ENCODE data around the gene SLC4A1AP. TPM values are rescaled to one million over a fixed set of nuclear protein-coding genes. Genes with fewer than 3 reads are reported as not detected.
A peak's percentile ranks its signal among the peaks of the same experiment; 100 is the strongest.

The SLC4A1AP gene
- polyA plus RNA-seq, 2 of the 4 experiments (the other 2 are of a cell fraction): 32.6 to 33.0 TPM

- TF ChIP-seq PHF8 (IDR thresholded peaks at IDR 0.05; ENCODE audit: borderline replicate concordance, low read depth) (no peak), CBX8 (IDR thresholded peaks at IDR 0.05) (no peak), EHMT2 (IDR thresholded peaks at IDR 0.05; ENCODE audit: low read depth) (no peak), MAX (IDR thresholded peaks at IDR 0.05) (peak; percentile 94), SMC3 (IDR thresholded peaks at IDR 0.05) (peak; percentile 43; the same call in 2 of the 3 replicates), FOSL2 (IDR thresholded peaks at IDR 0.05) (peak; percentile 100), FOSL2 (CRISPR knock-in tag; IDR thresholded peaks at IDR 0.05) (peak; percentile 100)
These were observed 56.4 kb downstream of the SLC4A1AP start (continued) for GRCh38 chr2:27720004-27720551.

- DNase-seq (ENCODE audit: low read depth in 1 of 2, low spot score in 1 of 2) (peak in 1 of 2 experiments; percentile 84), ATAC-seq (peak; percentile 10 to 36; a peak in 4 of 6 replicates), FAIRE-seq (no peak)
- ChIA-PET POLR2A (no interaction called here), CTCF (interaction anchor here (1.2 to 14.1 kb wide), 7 partner anchors 8 to 732 kb away, joined by 3 to 167 read pairs (median 21); no protein-coding TSS in a partner anchor)
- Histone ChIP-seq H3K4me1 (peaks cover 80% of the 10 kb centered on the region), H3K4me2 (peak overlapping the region; percentile 56), H3K4me3 (no peak overlapping the region), H3K27ac (peak overlapping the region; percentile 93 to 98), H3K9me3 (no peaks in the 10 kb centered on the region)
- WGBS (ENCODE audit: missing lambda C conversion rate): 9% methylated on average over 8 of the region's 8 CpGs
- no peak for TF ChIP-seq ZSCAN20 (CRISPR knock-in tag; IDR thresholded peaks at IDR 0.05)
- no peak for TF ChIP-seq POLR2AphosphoS2 (conservative IDR thresholded peaks at IDR 0.05; ENCODE audit: low read length)
- TF ChIP-seq CBX8 (IDR thresholded peaks at IDR 0.05): no peak
- no peak for TF ChIP-seq ELK1 (IDR thresholded peaks at IDR 0.05; ENCODE audit: low read depth, low read length)
- no peak for TF ChIP-seq CHD4 (IDR thresholded peaks at IDR 0.05; ENCODE audit: borderline replicate concordance)
- no peak for TF ChIP-seq EHF (CRISPR knock-in tag; IDR thresholded peaks at IDR 0.05)
- no peak for TF ChIP-seq HEYL (CRISPR knock-in tag; IDR thresholded peaks at IDR 0.05)
- TF ChIP-seq ESRRA (IDR thresholded peaks at IDR 0.05; ENCODE audit: borderline replicate concordance, low read length): peak; percentile 92; the same call in 1 of the 2 replicates
- 0 out of 2 replicates have a peak, but pooled peaks have one; percentile 52 for TF ChIP-seq GATA3 (IDR thresholded peaks at IDR 0.05; ENCODE audit: borderline replicate concordance)
- peak in 1 of 2 experiments; percentile 33; a peak in 1 of 4 replicates for TF ChIP-seq CEBPB (IDR thresholded peaks at IDR 0.05)
- TF ChIP-seq KDM5A (IDR thresholded peaks at IDR 0.05): no peak
- TF ChIP-seq CTCF (IDR thresholded peaks at IDR 0.05): no peak
- no peak for TF ChIP-seq USF2 (IDR thresholded peaks at IDR 0.05)
- TF ChIP-seq KDM1A (IDR thresholded peaks at IDR 0.05; ENCODE audit: low read depth): no peak
- no peak for TF ChIP-seq HOXB13 (CRISPR knock-in tag; IDR thresholded peaks at IDR 0.05; ENCODE audit: low read depth)
- peak; percentile 25 to 59; a peak in 2 of 5 replicates for TF ChIP-seq JUN (IDR thresholded peaks at IDR 0.05)
- TF ChIP-seq RAD21 (conservative IDR thresholded peaks at IDR 0.05 in 1 of 2, IDR thresholded peaks at IDR 0.05 in 1 of 2): no peak
- no peak for TF ChIP-seq RNF2 (IDR thresholded peaks at IDR 0.05; ENCODE audit: borderline replicate concordance, low read depth)
- TF ChIP-seq SMC3 (IDR thresholded peaks at IDR 0.05): no peak
- peak; percentile 80 for TF ChIP-seq MAFK (IDR thresholded peaks at IDR 0.05; ENCODE audit: partially characterized antibody)
- no peak for TF ChIP-seq BHLHE40 (IDR thresholded peaks at IDR 0.05; ENCODE audit: low read depth, low read length)
- no peak; the same call in 1 of the 2 replicates for TF ChIP-seq ATOH8 (CRISPR knock-in tag; IDR thresholded peaks at IDR 0.05; ENCODE audit: low read depth)
- TF ChIP-seq CHD2 (IDR thresholded peaks at IDR 0.05; ENCODE audit: low read length, partially characterized antibody): no peak
- no peak for TF ChIP-seq BCL3 (IDR thresholded peaks at IDR 0.05)
- no peak for TF ChIP-seq HMGXB4 (CRISPR knock-in tag; IDR thresholded peaks at IDR 0.05; ENCODE audit: borderline replicate concordance)
- TF ChIP-seq EHMT2 (IDR thresholded peaks at IDR 0.05; ENCODE audit: low read depth): no peak
- peak; percentile 64 for TF ChIP-seq JUNB (IDR thresholded peaks at IDR 0.05)
These were observed 57.6 kb downstream of the SLC4A1AP start for GRCh38 chr2:27721335-27721734.
